ENCODE results near the gene SAMD10.
A peak's percentile ranks its signal among the peaks of the same experiment; 100 is the strongest.
"Not testable (repeated sequence)": the region's sequence is repeated elsewhere in the genome, so short reads cannot be mapped to it uniquely, and the experiment has no call there.

Gene SAMD10

GRCh38 chr20:63941282-63942081 is 38.0 kb downstream of the SAMD10 start:
- peak in 2 of 3 experiments; percentile 31 to 71 for DNase-seq (ENCODE audit: low read depth in 3 of 3)

- no peak for DNase-seq (ENCODE audit: low read depth in 3 of 3)
Measured at GRCh38 chr20:63940472-63941266, 38.8 kb downstream of the SAMD10 start.

- DNase-seq (ENCODE audit: low read depth in 3 of 3): no peak
Measured at GRCh38 chr20:63940071-63940471, 39.4 kb downstream of the SAMD10 start.

GRCh38 chr20:63939061-63939935 is 40.1 kb downstream of the SAMD10 start:
- no peak for DNase-seq (ENCODE audit: low read depth in 3 of 3)

- no peak for DNase-seq (ENCODE audit: low read depth in 3 of 3)
Measured at GRCh38 chr20:63937596-63937995, 41.8 kb downstream of the SAMD10 start.

GRCh38 chr20:63935447-63935846 is 44.0 kb downstream of the SAMD10 start:
- DNase-seq (ENCODE audit: low read depth in 3 of 3): no peak

- no peak for DNase-seq (ENCODE audit: low read depth in 3 of 3)
Measured at GRCh38 chr20:63934271-63935068, 45.0 kb downstream of the SAMD10 start.

- DNase-seq (ENCODE audit: low read depth in 3 of 3): no peak
Measured at GRCh38 chr20:63933646-63934045, 45.8 kb downstream of the SAMD10 start.

- DNase-seq (ENCODE audit: low read depth in 3 of 3): no peak
Measured at GRCh38 chr20:63932606-63933160, 46.8 kb downstream of the SAMD10 start.

- no peak for DNase-seq (ENCODE audit: low read depth in 3 of 3)
Measured at GRCh38 chr20:63931735-63932134, 47.7 kb downstream of the SAMD10 start.

GRCh38 chr20:63930971-63931553 is 48.4 kb downstream of the SAMD10 start:
- DNase-seq (ENCODE audit: low read depth in 3 of 3): no peak

GRCh38 chr20:63929473-63929883 is 50.0 kb downstream of the SAMD10 start:
- DNase-seq (ENCODE audit: low read depth in 3 of 3): not testable (repeated sequence)

- no peak for DNase-seq (ENCODE audit: low read depth in 3 of 3)
Measured at GRCh38 chr20:63929071-63929470, 50.4 kb downstream of the SAMD10 start.

GRCh38 chr20:63926298-63926697 is 53.1 kb downstream of the SAMD10 start:
- DNase-seq (ENCODE audit: low read depth in 3 of 3): no peak

GRCh38 chr20:63924241-63924640 is 55.2 kb downstream of the SAMD10 start:
- DNase-seq (ENCODE audit: low read depth in 3 of 3): no peak
